Muscle of leg (tissue), 11 donors: ENCODE results near the gene HNRNPR. TPM values are rescaled to one million over a fixed set of nuclear protein-coding genes. Genes with fewer than 3 reads are reported as not detected.
"Not testable (repeated sequence)": the region's sequence is repeated elsewhere in the genome, so short reads cannot be mapped to it uniquely, and the experiment has no call there.

Source experiments
- DNase-seq: peaks from one replicate; pipeline ENCODE4 v3.0.0; 2013
- H3K27ac ChIP-seq: one replicate; pipeline ENCODE4 v1.5.1; 2013; ENCODE audit warnings: mild to moderate bottlenecking, low read length, control low read depth
- H3K27me3 ChIP-seq: one replicate; pipeline ENCODE4 v1.6.1; 2013; ENCODE audit warnings: low read length; ENCODE audit not compliant: control insufficient read depth, insufficient read depth
- H3K36me3 ChIP-seq: one replicate; pipeline ENCODE4 v1.6.1; 2013; ENCODE audit warnings: low read length; ENCODE audit not compliant: control insufficient read depth, insufficient read depth
- H3K4me1 ChIP-seq: one replicate; pipeline ENCODE4 v1.6.1; 2013; ENCODE audit warnings: low read length; ENCODE audit not compliant: control insufficient read depth, insufficient read depth
- H3K4me3 ChIP-seq: one replicate; pipeline ENCODE4 v1.5.1; 2013; ENCODE audit warnings: low read length, control low read depth
- H3K9me3 ChIP-seq: replicated peaks from 2 replicates; pipeline ENCODE4 v1.6.1; 2013; ENCODE audit warnings: low read depth, low read length; ENCODE audit not compliant: control insufficient read depth
- WGBS: methylation state at CpG from one replicate; pipeline ENCODE4 v1.1.5; 2013; ENCODE audit warnings: missing lambda C conversion rate; ENCODE audit not compliant: insufficient coverage; 5-methylcytosine and 5-hydroxymethylcytosine counted together
- polyA plus RNA-seq, 8 donors: library from polyadenylated mRNA; unstranded; fragments of 120-200 nt; gene quantifications; one replicate each; pipeline versions ENCODE4 v1.2.1 to v1.2.3, GENCODE V29; 2013; ENCODE audit warnings: inconsistent platforms in 1 of 8, low replicate concordance in 1 of 8; ENCODE audit not compliant: insufficient read length in 8 of 8, insufficient read depth in 1 of 8
- total RNA-seq: library from RNA; stranded (reverse); fragments of 120-200 nt; gene quantifications from one replicate; pipeline ENCODE4 v1.2.4, GENCODE V29; 2013

HNRNPR gene
- total and polyA plus RNA-seq, 9 donors = 99.8 to 176 (median 145) TPM

DNA sequence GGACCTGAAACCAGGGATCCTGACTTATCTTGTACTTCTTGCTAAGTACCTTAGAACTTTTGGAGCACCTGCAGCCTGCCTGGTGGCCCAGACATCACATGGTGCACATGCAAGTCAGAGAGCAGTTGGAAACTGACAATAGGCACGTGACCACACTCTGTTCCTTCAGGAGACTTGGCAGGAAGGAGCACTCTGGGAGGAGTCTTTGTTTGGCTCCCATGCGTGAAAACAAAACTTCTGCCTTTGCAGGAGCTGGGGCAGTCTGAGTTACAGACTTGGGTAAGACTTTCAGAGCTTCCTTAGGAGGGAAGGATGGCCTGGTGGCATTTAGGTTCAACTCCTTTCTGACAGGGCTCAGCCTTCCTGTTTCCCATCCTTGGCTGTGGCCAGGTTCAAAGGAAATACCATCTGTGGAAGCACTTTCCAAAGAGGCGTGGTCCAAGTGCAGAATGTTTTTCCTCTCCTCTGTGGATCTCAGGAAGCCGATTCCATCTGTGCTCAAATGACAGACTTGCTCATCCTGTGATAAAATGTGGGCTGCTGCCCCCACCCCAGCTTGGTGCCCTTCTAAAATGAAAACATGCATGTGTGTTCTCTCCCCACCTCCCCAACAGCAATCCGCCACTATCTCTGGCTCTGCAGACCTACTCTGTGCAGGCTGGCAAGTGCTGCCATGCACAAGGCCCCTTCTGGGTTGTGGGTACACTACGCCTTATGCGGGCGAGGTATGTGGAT is 39.7 kb upstream of the HNRNPR start:
- no peak overlapping the region for H3K4me3 ChIP-seq
- peak overlapping the region; percentile 38 for H3K27ac ChIP-seq
- H3K4me1 ChIP-seq = peaks cover 19% of the 10 kb centered on the region
- H3K9me3 ChIP-seq = no peaks in the 10 kb centered on the region
- H3K27me3 ChIP-seq = no peaks in the 10 kb centered on the region
- peaks cover 52% of the 10 kb centered on the region for H3K36me3 ChIP-seq
- WGBS = 11% methylated on average over 4 of the region's 8 CpGs
- peak; percentile 88 for DNase-seq

DNA sequence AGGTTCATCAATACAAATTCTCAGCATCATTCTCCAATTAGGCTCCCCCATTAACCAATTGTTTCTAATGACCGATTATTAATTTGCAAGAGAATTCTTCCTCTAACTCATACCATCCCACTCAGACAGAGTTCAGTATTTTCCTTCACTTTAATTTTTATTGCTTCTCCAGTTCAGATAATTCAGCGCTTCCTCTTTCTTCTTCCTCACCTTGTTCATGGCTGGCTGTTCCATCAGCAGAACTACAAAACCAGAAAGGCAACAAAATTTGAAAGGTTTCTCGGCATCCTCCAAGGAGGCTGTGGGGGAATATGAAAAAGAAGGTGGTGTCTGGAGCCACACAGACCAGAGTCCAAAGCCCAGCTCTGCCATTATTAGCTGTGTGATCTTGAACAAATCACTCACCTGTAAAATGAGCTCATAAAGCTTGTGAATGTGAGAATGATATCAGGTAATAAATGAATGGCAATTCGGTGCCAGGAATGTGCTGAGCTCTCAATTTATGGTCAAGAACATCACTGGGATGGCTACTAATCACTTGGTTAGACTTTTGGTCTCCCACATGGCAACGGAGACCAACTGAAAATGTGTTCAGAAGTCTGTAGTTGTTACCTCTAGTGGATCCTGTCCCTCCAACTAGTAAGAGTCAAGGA is 37.3 kb upstream of the HNRNPR start:
- no peak overlapping the region for H3K27ac ChIP-seq
- H3K36me3 ChIP-seq = peaks cover 43% of the 10 kb centered on the region
- H3K4me1 ChIP-seq = peaks cover 21% of the 10 kb centered on the region
- no peak for DNase-seq
- H3K9me3 ChIP-seq = no peaks in the 10 kb centered on the region
- 57% methylated on average over 2 of the region's 5 CpGs for WGBS
- no peaks in the 10 kb centered on the region for H3K27me3 ChIP-seq
- no peak overlapping the region for H3K4me3 ChIP-seq

DNA sequence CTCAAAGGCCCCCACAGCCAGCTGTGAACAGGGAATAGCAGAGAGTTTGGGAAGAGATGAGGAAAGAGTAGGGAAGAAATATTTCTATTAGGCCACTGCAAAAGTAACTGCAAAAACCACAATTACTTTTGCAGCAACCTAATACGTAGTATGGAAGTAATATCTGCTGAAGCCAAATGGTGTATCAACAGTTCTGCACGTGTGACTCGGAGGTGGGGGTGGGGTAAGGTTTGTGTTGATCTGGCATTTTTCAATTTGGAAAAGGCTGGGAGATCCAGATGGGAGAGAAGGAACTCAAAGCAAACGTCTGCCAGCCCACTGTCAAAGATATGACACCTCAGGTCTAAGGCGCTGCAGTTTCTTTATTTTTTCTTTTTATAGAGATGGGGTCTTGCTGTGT is 36.6 kb upstream of the HNRNPR start:
- Histone ChIP-seq H3K36me3 (peaks cover 37% of the 10 kb centered on the region), H3K4me3 (no peak overlapping the region), H3K4me1 (peaks cover 21% of the 10 kb centered on the region), H3K27me3 (no peaks in the 10 kb centered on the region), H3K27ac (peak overlapping the region; percentile 57), H3K9me3 (no peaks in the 10 kb centered on the region)
- peak; percentile 50 for DNase-seq
- WGBS = 14% methylated on average over 1 of the region's 5 CpGs

DNA sequence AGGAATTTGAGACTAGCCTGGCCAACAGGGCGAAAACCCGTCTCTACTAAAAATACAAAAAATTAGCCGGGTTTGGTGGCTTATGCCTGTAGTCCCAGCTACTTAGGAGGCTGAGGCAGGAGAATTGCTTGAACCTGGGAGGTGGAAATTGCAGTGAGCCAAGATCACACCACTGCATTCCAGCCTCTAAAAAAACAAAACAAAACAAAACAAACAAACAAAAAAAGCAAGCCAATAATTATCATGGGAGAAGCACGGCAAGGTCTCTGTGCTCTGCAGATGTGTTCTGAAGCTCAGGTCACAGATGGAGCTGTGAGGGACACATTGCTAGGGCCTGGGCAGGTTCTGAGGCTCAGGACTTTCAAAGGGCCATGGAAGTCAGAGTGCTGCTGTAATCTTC is 36.2 kb upstream of the HNRNPR start:
- H3K27me3 ChIP-seq, H3K9me3 ChIP-seq, H3K4me3 ChIP-seq, DNase-seq: not testable (repeated sequence)
- peaks cover 21% of the 10 kb centered on the region for H3K4me1 ChIP-seq
- WGBS = 56% methylated on average over 1 of the region's 4 CpGs
- H3K36me3 ChIP-seq = peaks cover 32% of the 10 kb centered on the region
- H3K27ac ChIP-seq = peak overlapping the region; percentile 57

DNA sequence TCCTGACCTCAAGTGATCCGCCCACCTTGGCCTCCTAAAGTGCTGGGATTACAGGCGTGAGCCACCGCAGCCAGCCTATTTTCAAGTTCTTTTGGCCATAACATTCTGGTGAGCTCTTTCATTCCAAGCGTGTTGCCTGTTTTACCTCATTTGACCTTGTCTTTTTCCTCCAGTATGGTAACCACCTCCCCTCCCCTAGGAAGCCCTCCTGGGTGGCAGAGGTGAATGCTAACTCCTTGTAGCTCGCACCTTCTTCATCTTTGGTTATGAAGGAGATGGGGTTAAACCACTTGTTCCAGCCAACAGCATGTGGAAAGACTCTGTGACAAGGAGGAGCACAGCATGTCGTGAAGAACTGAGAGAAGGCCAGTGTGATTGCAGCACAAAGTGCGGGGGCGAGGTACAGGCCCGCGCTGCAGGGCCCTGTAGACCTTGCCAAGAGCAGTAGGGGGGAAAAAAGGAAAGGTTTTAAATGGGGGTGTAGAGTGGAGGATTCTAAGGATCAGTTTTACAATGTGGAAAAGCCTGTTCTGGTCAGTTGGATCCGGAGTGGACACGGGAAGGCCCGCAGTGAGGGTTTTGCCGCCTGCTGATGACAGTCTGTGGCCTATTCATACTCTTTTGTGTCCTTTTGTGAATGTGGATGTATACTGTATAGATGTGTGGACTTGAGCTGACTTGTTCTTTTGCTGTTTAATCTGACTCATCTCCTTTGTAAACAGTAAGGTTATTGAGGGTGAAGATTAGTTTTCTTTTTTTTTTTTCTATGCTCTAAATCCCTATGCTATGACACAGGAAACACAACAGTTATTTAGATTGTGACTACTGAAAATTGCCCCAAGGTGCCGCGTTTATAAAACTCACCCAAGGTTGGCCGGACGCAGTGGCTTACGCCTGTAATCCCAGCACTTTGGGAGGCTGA is 33.1 kb upstream of the HNRNPR start:
- H3K27me3 ChIP-seq = no peaks in the 10 kb centered on the region
- no peaks in the 10 kb centered on the region for H3K9me3 ChIP-seq
- no peak overlapping the region for H3K4me3 ChIP-seq
- WGBS = 65% methylated on average over 11 of the region's 19 CpGs
- H3K36me3 ChIP-seq = peaks cover 8% of the 10 kb centered on the region
- H3K4me1 ChIP-seq = peaks cover 19% of the 10 kb centered on the region
- no peak overlapping the region for H3K27ac ChIP-seq
- no peak for DNase-seq

DNA sequence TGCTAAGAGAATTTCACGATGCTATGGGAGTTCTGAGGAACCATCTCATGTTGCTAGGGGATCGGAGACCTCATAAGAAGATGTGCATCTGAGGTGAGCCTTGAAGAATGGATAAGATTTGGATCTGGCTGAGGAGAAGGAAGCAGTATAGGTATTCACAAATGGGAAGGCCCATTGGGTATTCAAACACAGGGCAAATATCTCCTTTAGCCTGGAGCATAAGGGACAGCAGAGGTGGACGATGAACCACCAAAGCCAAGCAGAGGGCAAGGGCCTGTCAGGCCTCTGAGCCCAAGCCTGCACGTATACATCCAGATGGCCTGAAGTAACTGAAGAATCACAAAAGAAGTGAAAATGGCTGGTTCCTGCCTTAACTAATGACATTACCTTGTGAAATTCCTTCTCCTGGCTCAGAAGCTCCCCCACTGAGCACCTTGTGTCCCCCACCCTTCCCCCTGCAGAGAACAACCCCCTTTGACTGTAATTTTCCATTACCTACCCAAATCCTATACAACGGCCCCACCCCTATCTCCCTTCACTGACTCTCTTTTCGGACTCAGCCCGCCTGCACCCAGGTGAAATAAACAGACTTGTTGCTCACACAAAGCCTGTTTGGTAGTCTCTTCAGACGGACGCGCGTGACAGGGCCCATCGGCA is 30.1 kb upstream of the HNRNPR start:
- H3K27ac ChIP-seq, H3K27me3 ChIP-seq, H3K4me3 ChIP-seq, DNase-seq, H3K36me3 ChIP-seq, H3K9me3 ChIP-seq: not testable (repeated sequence)
- peaks cover 40% of the 10 kb centered on the region for H3K4me1 ChIP-seq
- WGBS = 79% methylated on average over 10 of the region's 12 CpGs

DNA sequence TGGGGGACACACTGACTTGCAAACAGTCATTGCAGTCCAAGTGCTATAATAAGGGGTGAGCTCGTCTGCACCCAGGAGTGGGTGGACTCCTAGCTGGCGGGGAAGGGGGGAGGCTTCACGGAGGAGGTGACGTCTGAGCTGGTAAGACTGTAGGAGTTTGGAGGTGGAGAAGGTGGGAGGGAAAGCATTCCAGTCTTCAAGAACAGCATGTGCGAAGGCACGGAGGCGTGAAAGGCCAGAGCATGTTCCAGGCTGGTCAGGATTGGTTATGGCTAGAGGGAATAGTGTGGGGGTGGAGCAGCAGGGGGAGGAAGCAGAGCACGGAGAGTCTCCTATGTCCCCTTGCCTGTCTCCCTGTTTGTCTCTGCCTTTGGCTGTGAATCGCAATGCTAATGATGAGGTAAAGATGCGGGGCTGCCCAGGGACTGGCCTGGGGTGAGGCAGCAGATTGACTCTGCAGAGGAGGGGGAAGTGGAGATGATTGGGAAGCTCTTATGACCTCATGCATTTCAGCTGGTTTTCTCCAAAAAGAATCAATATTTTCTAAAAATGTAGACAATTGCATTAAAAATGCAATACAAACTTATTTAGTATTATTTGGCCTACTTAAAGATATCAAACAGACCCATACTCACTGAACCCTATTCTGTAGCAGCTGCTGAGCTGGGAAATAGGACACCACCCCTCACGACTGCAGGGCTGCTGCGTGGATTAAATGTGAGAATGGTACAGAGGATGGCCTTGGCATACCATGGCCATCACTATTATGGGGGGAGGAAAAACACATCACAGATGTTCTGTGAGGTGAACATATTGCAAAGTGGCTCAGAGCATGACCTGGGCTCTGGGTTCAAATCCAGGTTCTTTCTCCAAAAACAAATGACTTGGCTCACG is 28.1 kb upstream of the HNRNPR start:
- DNase-seq = no peak
- Histone ChIP-seq H3K9me3 (no peaks in the 10 kb centered on the region), H3K4me3 (no peak overlapping the region), H3K27me3 (no peaks in the 10 kb centered on the region), H3K36me3 (peaks cover 11% of the 10 kb centered on the region), H3K4me1 (peaks cover 47% of the 10 kb centered on the region), H3K27ac (peak overlapping the region; percentile 99)
- WGBS = 57% methylated on average over 11 of the region's 13 CpGs

DNA sequence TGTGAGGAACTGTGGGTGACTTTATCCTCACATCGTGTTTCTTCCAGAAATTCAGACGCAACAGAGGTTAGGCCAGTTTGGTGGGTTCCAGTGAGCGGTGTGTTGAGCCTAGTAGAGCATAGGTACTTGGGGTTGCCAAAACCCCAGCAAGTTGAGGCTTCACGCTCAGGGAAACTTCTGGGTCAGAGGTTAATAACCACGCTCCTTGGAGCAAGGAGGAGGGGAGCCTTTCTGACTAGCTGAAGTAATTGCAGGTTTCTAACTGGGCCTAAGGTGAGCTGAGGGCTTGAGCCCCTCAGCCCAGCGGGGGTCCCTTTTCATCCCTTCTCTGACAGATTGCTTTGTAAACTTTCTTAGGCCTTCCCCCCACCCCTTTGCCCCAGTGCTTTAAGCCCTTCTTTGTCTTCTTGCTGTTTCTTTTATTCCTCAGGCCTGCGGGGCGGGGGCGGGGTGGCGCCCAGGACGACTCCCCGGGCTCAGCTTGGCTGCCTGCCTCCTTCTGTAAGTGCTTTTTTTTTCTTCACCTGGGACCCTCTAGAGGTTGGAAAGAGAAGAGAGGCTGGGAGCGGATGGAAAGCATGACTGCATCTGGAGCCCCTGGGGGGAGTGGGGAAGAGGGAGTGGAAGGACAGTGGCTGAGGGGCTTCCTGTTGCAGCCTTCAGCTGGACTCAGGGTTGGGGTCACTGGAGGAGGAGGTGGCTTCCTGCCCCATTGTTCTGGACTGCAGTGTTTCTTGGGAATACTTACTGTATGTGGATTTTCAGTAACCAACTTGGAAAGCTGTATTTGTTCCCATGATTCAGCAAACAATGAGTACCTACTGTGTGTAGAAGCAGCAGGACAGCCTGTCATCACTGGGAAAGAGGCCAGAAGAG is 26.9 kb upstream of the HNRNPR start:
- DNase-seq = peak; percentile 88
- Histone ChIP-seq H3K4me3 (no peak overlapping the region), H3K4me1 (peaks cover 45% of the 10 kb centered on the region)

More for the DNA sequence above, 26.9 kb upstream of the HNRNPR start:
- Histone ChIP-seq H3K27me3 (no peaks in the 10 kb centered on the region), H3K27ac (peak overlapping the region; percentile 99), H3K36me3 (peaks cover 24% of the 10 kb centered on the region), H3K9me3 (peaks cover 7% of the 10 kb centered on the region)
- WGBS = 21% methylated on average over 12 of the region's 13 CpGs
